ENCODE measurements around the gene GRIA1.

The GRIA1 gene

DNA sequence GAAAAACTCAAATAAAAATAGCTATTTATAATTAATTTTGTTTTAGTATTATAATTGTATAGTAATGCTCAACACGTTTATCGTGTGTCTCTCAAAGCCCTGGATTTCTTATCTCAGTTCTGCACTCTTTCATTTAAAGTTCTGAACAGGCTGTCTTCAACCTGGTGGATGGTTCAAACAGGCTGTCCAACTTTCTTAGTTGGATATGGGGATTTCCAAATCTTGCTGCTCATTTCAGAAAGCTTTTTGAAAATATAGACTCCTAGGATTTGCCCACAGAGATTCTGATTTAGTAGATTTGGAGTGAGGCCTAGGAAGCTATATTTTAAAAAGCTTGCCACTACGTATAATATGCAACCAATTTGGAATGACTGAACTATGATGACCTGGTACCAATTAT is 120.3 kb downstream of the GRIA1 start:
- no peak for DNase-seq (ENCODE audit: low spot score)

DNA sequence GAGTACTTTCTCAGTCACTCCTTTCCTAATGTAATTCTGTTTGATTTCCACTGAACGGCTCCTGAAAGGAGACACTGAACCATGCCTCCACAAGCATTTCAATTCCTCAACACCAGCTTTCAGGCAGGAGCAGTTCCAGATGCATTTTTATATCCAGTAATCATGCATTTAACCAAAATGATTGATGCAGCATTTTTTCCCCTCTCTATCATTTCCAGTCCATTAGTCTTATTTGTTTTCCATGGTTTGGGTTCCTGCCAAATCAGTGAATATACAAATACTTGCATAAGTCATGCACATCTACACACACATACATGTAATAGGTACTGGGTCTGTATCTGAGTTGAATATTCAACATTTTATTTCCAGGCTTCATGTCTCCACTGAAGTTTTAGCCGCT is 122.7 kb downstream of the GRIA1 start:
- no peak for DNase-seq (ENCODE audit: low spot score)

DNA sequence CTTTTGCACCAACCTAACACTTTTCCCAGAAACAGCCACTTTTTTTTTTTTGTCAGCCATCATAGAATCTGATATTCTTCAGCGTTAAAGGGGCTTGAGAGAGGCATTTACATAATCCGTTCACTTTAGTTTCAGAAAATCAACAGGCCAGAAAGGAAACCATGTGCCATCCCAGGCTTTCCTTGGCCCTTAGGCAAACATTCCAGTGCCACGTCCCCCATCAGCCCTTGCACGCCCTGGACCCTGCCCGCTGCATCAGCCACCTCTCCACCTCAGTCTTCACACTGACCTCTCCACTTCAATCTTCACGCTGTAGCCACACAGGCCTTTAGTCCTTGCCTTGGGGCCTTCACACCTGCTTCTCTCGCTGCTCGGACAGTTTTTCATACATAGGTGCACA is 123.2 kb downstream of the GRIA1 start:
- DNase-seq (ENCODE audit: low spot score) = no peak

DNA sequence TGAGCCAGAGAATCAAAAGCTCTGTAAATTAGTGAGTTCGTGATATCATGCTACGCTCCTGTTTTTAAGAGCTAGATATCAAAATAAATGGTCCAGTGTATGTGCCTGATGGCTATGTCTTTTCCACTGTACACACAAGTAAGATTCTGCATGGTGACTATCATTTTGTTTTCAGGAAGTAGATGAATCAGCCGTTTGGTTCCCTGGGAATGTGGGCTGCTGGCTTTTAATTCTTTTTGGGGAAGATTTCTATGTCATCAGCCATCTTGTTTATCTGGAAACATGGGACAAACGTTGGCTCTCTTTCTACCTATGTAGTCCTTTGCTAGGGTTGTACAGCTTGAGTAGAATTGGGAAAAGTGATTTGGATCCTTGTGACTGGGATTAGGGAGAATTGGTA is 126.7 kb downstream of the GRIA1 start:
- DNase-seq (ENCODE audit: low spot score) = no peak

- DNase-seq (ENCODE audit: low spot score) = no peak
Measured at GRCh38 chr5:153618307-153618706, 127.8 kb downstream of the GRIA1 start.

DNA sequence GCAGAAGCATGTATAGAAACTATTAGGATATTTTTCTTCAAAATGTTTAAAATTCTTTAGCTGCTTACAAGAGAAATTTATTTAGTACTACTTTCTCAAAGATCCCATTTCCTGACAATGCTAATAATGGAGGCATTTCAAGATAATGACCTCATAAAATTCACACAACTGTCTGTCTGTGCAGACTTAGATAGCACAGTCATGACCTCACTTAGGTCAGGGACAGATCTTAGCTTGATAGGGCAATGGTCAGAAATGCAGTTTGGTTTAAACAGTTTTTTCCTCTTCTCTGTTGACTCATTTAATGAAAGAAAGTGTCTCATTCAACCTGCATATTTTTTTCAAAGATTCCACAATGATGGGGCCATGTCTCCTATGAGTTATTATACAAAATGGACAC is 128.4 kb downstream of the GRIA1 start:
- no peak for DNase-seq (ENCODE audit: low spot score)

DNA sequence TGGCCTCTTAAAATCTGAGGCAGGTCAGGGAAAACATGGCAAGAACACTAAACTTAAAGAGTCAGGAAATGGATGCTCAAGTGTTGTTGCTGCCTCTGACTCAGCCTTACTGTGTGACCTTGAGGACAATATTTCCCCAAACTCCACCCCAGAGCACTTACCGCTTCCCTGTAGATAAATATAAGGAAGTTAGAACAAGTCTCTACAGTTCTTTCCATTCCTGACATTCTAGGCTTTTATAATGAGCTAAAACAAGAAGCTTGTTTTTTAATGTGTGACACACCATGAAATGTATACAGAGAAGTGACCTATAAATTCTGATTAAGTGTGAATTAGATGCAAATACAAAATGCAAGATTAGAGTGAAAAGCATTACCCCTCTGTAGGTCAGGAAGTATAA is 129.3 kb downstream of the GRIA1 start:
- no peak for DNase-seq (ENCODE audit: low spot score)

- no peak for DNase-seq (ENCODE audit: low spot score)
Measured at GRCh38 chr5:153623124-153623523, 132.7 kb downstream of the GRIA1 start.

DNA sequence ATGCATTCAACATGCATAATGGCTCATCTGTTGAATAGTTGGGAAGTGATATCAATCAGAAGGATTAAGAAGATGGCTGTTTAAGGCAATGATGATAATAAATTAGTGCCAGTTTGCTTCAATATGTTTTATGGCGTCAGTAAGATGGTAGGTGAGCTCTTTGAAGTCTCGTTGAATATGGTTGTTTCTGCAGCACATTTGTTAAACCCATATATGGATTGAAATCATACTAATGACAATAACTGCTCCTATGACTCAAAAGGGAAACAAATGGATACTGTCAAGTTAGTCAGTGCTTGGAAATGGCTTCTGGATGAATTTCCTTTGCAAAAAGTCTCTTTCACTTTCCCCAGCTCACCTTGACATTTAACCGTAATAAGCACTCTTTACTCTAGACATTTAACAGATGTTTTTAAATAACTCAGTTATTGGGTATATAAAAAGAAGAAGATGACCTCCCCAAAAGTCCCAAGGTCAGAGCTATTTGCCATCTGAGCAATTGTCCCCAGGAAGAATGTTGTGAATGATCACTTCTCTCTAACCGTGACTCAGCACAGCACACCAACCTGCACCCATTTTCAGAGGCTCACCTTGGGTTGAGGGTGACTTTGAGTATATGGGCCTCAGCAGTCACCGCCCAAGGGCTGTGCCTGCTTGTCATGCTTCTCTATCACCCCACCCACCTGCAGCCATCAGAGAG is 133.4 kb downstream of the GRIA1 start:
- no peak for DNase-seq (ENCODE audit: low spot score)

DNA sequence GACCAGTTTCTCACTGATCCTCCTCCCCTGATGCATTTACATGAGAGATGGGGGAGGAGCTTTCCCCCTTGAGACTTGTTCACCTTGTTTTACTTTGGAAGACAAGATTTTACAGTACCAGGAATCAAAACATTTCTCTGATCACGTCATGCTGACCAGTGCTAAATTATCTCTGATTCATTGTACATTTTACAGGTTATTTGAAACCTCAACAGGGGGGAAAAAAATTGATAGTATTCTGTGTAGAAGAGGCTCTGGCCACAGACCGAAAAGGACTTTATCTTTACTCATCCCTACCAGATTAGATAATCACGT is 133.9 kb downstream of the GRIA1 start:
- DNase-seq (ENCODE audit: low spot score) = no peak

GRCh38 chr5:153625826-153626354 is 135.4 kb downstream of the GRIA1 start:
- DNase-seq (ENCODE audit: low spot score) = no peak

DNA sequence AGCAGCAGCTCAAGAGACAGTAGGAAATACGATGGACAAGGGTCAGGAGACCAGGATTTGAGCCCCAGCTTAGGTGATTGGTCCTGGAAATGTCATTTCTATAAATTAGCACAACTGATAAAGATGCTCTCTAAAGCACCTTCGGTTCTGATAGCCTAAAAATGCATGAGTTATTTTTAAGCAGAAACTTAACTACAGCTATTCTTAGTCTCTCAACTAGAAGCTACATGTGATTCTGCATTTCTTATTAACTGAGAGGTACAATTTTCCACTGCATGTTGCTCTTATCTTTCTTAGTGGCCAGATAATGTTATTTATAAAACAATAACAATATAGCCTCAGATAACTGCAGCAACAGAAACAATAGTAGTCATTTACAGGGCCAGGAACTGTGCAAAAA is 136.4 kb downstream of the GRIA1 start:
- no peak for DNase-seq (ENCODE audit: low spot score)

- DNase-seq (ENCODE audit: low spot score) = no peak
Measured at GRCh38 chr5:153629027-153629895, 138.8 kb downstream of the GRIA1 start.

GRCh38 chr5:153630546-153630945 is 140.1 kb downstream of the GRIA1 start:
- DNase-seq (ENCODE audit: low spot score) = no peak

DNA sequence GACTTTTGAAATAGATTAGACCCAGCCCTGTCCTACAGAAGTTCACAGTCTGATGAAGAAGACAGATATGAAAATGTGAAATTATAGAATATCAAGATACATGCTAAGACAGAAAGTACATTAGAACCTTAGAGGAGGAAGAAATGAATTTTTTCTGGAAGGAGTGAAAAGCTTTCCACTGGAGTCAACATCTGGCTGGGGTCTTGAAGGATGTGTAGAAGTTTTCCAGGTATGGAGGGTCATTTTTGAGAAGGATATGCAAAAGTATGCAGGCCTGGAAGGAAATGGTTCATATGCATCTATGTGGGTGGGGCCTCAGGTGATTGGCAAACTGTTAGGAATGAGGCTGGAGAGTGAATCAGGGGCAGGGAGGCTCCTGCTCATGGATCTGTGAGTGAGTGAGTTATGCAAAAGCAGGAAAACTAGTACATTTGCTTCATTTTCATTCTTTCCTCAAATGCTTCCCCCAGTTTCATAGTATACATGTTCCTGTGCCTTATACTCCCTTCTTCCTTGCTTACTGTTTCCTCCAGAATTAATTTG is 142.3 kb downstream of the GRIA1 start:
- DNase-seq (ENCODE audit: low spot score) = no peak

- no peak for DNase-seq (ENCODE audit: low spot score)
Measured at GRCh38 chr5:153636670-153637451, 146.4 kb downstream of the GRIA1 start.

- DNase-seq (ENCODE audit: low spot score) = no peak
Measured at GRCh38 chr5:153640293-153640692, 149.8 kb downstream of the GRIA1 start.

- no peak for DNase-seq (ENCODE audit: low spot score)
Measured at GRCh38 chr5:153641183-153641688, 150.8 kb downstream of the GRIA1 start.

DNA sequence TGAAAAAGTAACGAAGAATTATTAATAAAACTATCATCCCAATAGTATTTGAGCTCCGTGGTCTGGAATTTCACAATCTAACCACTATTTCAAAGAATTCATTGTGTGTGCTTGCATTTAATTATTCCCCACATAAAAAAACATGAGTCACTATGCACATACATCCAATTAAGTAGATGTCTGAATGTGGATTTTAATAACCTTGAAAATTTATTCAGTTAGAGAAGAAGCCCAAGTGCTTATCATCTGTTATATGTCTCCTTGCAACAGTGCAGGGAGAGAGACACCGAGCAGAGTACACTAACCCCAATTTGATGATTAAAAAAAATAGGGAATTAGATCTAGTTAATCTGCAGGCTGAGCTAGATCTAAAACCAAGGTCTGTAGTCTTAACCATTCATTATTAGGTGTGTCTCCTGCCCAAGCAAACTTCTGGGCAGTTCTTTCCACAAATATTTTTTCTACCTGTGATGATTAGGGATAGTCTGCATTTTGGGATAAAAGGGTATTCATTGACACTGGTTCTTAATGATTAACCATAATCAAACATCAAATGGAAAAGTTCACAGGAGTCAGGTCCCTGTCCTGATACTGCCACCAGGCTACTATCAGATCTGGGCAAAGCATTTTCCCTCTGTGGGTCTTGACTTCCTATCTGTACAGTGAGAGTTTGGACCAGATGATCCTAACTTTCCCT is 164.2 kb downstream of the GRIA1 start:
- DNase-seq (ENCODE audit: low spot score) = no peak

DNA sequence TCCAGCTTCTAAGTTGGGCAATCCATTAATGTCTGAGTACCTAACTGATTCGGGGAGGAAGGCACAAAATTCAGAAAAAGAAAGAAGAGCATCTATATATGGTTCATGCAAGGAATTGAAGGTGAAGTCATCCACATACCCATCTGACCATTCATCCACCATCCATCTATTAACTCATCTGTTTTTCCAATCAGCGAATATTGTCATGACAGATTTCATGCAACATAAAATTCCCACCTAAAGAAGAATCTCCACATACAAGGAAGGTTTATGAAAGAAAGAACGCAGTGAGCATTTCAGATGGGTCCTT is 164.7 kb downstream of the GRIA1 start:
- no peak for DNase-seq (ENCODE audit: low spot score)

DNA sequence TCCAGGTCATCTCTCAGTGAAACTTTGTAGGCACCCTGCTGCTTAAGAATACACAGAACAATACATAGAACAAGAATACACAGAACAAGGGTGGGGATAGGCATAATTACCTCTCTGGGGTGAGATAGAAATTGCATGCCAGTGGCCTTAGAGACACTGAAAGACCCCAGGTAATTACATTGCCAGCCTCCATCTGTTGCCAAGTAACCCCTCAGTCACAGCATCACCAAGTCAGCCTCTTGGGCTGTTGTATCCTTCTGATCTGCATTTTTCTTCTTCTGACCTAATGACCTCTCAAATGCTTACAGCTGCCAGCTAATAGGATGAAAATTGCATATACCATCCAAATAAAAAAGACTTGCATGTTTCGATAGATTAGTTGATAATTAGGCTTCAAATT is 167.7 kb downstream of the GRIA1 start:
- no peak for DNase-seq (ENCODE audit: low spot score)

All from SK-N-DZ (cell line).